B cell (primary cell): ENCODE results near the gene NLRC5. TPM values are rescaled to one million over a fixed set of nuclear protein-coding genes. Genes with fewer than 3 reads are reported as not detected.

Experiments
- ATAC-seq: fragments of 200-7000 bp; cut with Tn5 transposase; one replicate; pipeline ENCODE4 v1.10.0; 2021; ENCODE audit warnings: low read depth, mild to moderate bottlenecking, moderate number of reproducible peaks, moderate library complexity
- CTCF ChIA-PET: fragments of 350-600 bp; sonication (Branson Sonifier 250); formaldehyde crosslinking; loops from one replicate; lab custom pipeline; 2021; ENCODE audit warnings: antibody characterized with exemption, inconsistent platforms; lab: Charles Lee
- POLR2A ChIA-PET: fragments of 350-600 bp; sonication (Branson Sonifier 250); formaldehyde crosslinking; loops from one replicate; lab custom pipeline; 2021; ENCODE audit warnings: antibody characterized with exemption; lab: Charles Lee
- DNase-seq: peaks from one replicate; pipeline ENCODE4 v3.0.0; 2013
- H2AFZ ChIP-seq: 2 replicates; pipeline ENCODE4 v1.6.1; 2012; ENCODE audit warnings: mild to moderate bottlenecking, low read depth, low read length; ENCODE audit not compliant: insufficient read depth, poor library complexity, severe bottlenecking
- H3K27ac ChIP-seq, 2 donors: 1 replicate in 1 of 2; 2 replicates in 1 of 2; pipeline ENCODE4 v1.5.1; 2012 to 2013; ENCODE audit warnings: low read length in 2 of 2, mild to moderate bottlenecking in 2 of 2, moderate library complexity in 1 of 2
- H3K27me3 ChIP-seq, 4 experiments: fragments of 200-600 bp in 1 of 4; sonication (generic) in 1 of 4; replicated peaks in 1 of 4; 1 replicate in 2 of 4; 2 replicates in 2 of 4; pipeline versions ENCODE4 v1.6.1 to v1.7.0; 2013 to 2016; ENCODE audit warnings: low read length in 3 of 4, mild to moderate bottlenecking in 2 of 4, mixed read lengths in 1 of 4, moderate library complexity in 1 of 4; ENCODE audit not compliant: insufficient read depth in 4 of 4, control insufficient read depth in 3 of 4; ENCODE audit errors: control extremely low read depth in 1 of 4
- H3K36me3 ChIP-seq, 2 experiments: replicated peaks in 1 of 2; 1 replicate in 1 of 2; 2 replicates in 1 of 2; pipeline versions ENCODE4 v1.6.1 to v1.7.1; 2013; ENCODE audit warnings: low read length in 1 of 2; ENCODE audit not compliant: insufficient read depth in 2 of 2, control insufficient read depth in 1 of 2; ENCODE audit errors: control extremely low read depth in 1 of 2, extremely low read depth in 1 of 2
- H3K4me1 ChIP-seq, 2 donors: fragments of 200-600 bp in 1 of 2; sonication (generic) in 1 of 2; 1 replicate in 1 of 2; 2 replicates in 1 of 2; pipeline versions ENCODE4 v1.5.1 to v1.6.1; 2013 to 2017; ENCODE audit warnings: low read length in 2 of 2; ENCODE audit not compliant: control insufficient read depth in 2 of 2, insufficient read depth in 2 of 2
- H3K4me2 ChIP-seq: replicated peaks from 2 replicates; pipeline ENCODE3; 2012; ENCODE audit warnings: mild to moderate bottlenecking, low read depth, low read length; ENCODE audit not compliant: poor library complexity, severe bottlenecking
- H3K4me3 ChIP-seq, 5 experiments: fragments of 200-600 bp in 1 of 5; sonication (generic) in 1 of 5; 1 replicate in 3 of 5; 2 replicates in 2 of 5; pipeline versions ENCODE4 v1.5.1 to v1.7.0; 2011 to 2016; ENCODE audit warnings: low read length in 4 of 5, mild to moderate bottlenecking in 4 of 5, low read depth in 2 of 5, control low read depth in 1 of 5, moderate library complexity in 1 of 5; ENCODE audit not compliant: insufficient read depth in 1 of 5; ENCODE audit errors: control extremely low read depth in 1 of 5, extremely low read depth in 1 of 5
- H3K79me2 ChIP-seq: fragments of 200-600 bp; sonication (generic); one replicate; pipeline ENCODE4 v1.6.0; 2016; ENCODE audit warnings: low read length; ENCODE audit not compliant: control insufficient read depth, insufficient read depth
- H3K9ac ChIP-seq: fragments of 200-600 bp; sonication (generic); 2 replicates; pipeline ENCODE4 v1.6.1; 2017; ENCODE audit warnings: mild to moderate bottlenecking, low read length, moderate library complexity
- H3K9me3 ChIP-seq, 3 donors: one replicate each; pipeline versions ENCODE4 v1.6.1 to v1.7.1; 2013; ENCODE audit warnings: low read length in 2 of 3; ENCODE audit not compliant: control insufficient read depth in 2 of 3, insufficient read depth in 1 of 3; ENCODE audit errors: control extremely low read depth in 1 of 3
- H4K20me1 ChIP-seq: 2 replicates; pipeline ENCODE4 v1.6.0; 2012; ENCODE audit warnings: mild to moderate bottlenecking, low read length; ENCODE audit not compliant: insufficient read depth, control insufficient read depth, poor library complexity, severe bottlenecking
- H3K27ac Mint-ChIP-seq: one replicate; pipeline ENCODE4 v1.8.0; 2021; ENCODE audit warnings: mixed read lengths
- H3K27me3 Mint-ChIP-seq: one replicate; pipeline ENCODE4 v1.8.0; 2021; ENCODE audit warnings: mixed read lengths
- H3K4me1 Mint-ChIP-seq: one replicate; pipeline ENCODE4 v1.8.0; 2021; ENCODE audit warnings: mixed read lengths
- H3K4me3 Mint-ChIP-seq: one replicate; pipeline ENCODE4 v1.8.0; 2021; ENCODE audit warnings: mixed read lengths
- H3K9me3 Mint-ChIP-seq: one replicate; pipeline ENCODE4 v1.8.0; 2022; ENCODE audit warnings: mixed read lengths; ENCODE audit not compliant: insufficient read depth
- CTCF ChIP-seq: fragments of 200-600 bp; IDR thresholded peaks from one replicate; pipeline ENCODE4 v1.8.0; 2022; ENCODE audit warnings: antibody characterized with exemption, mild to moderate bottlenecking
- EZH2 ChIP-seq: IDR thresholded peaks from 2 replicates; pipeline ENCODE4 v1.6.1; 2012; ENCODE audit warnings: borderline replicate concordance, low read depth, mild to moderate bottlenecking, moderate library complexity, low read length; ENCODE audit not compliant: insufficient read depth, poor library complexity, severe bottlenecking
- WGBS: methylation state at CpG from one replicate; pipeline ENCODE4 v1.1.5; 2013; ENCODE audit warnings: missing lambda C conversion rate; ENCODE audit not compliant: insufficient coverage; 5-methylcytosine and 5-hydroxymethylcytosine counted together
- intact Hi-C: fragments of 100-400 bp; cut with micrococcal nuclease; formaldehyde crosslinking; loops from one replicate; pipeline ENCODE4 v1.10.0; 2022
- polyA plus RNA-seq: library from polyadenylated mRNA; depleted of rRNA; stranded (reverse); fragments of >200 nt; gene quantifications from 2 replicates; pipeline ENCODE4 v1.2.3, GENCODE V29; 2012
- total RNA-seq, 2 donors: library from RNA; stranded (reverse); fragments of 120-200 nt in 1 of 2; gene quantifications; 1 replicate in 1 of 2; 2 replicates in 1 of 2; pipeline versions ENCODE4 v1.2.3 to v1.2.4, GENCODE V29; 2013 to 2022

The NLRC5 gene
- total and polyA plus RNA-seq, 2 donors (not counting 1 experiment from before 2014, with no cell fraction given), result 349 to 510 TPM

GRCh38 chr16:56983211-56983751 lies 6.1 kb upstream of the NLRC5 start:
- Mint-ChIP-seq H3K9me3 (no peaks in the 10 kb centered on the region), H3K27me3 (no peaks in the 10 kb centered on the region), H3K27ac (peak overlapping the region; percentile 78), H3K4me3 (peak overlapping the region; percentile 48), H3K4me1 (peaks cover 80% of the 10 kb centered on the region)
- no peak for ATAC-seq
- H3K9me3 ChIP-seq, result no peaks in the 10 kb centered on the region
- H2AFZ ChIP-seq, result no peak overlapping the region
- H3K27me3 ChIP-seq, result no peaks in the 10 kb centered on the region
- POLR2A ChIA-PET, result interaction anchor here (1.4 to 1.5 kb wide), 2 partner anchors 59 to 63 kb away, joined by 3 to 4 read pairs; no protein-coding TSS in a partner anchor
- H3K79me2 ChIP-seq, result peaks cover 4% of the 10 kb centered on the region
- peak overlapping the region in 1 of 2 donors; percentile 25 for H3K27ac ChIP-seq
- no peak overlapping the region for H3K9ac ChIP-seq
- no peaks in the 10 kb centered on the region for H4K20me1 ChIP-seq
- no peak overlapping the region for H3K4me3 ChIP-seq
- 64% methylated on average over 5 of the region's 9 CpGs for WGBS
- H3K4me2 ChIP-seq, result no peak overlapping the region
- TF ChIP-seq CTCF, result no peak
- TF ChIP-seq EZH2, result no peak
- H3K36me3 ChIP-seq, result no peaks in the 10 kb centered on the region
- DNase-seq, result no peak
- intact Hi-C loops, result no loop called here
- CTCF ChIA-PET, result interaction anchor here (0.7 to 10.3 kb wide), 10 partner anchors 12 to 544 kb away, joined by 3 to 124 read pairs (median 5); no protein-coding TSS in a partner anchor
- H3K4me1 ChIP-seq, result peaks cover 59 to 94% of the 10 kb centered on the region in 2 donors

GRCh38 chr16:56984639-56985038 lies 4.7 kb upstream of the NLRC5 start:
- Histone ChIP-seq H4K20me1 (no peaks in the 10 kb centered on the region), H3K9ac (no peak overlapping the region), H3K79me2 (peaks cover 16% of the 10 kb centered on the region), H3K4me2 (no peak overlapping the region), H3K4me1 (peaks cover 62 to 90% of the 10 kb centered on the region in 2 donors), H3K27me3 (no peaks in the 10 kb centered on the region), H3K4me3 (no peak overlapping the region), H3K36me3 (no peaks in the 10 kb centered on the region), H2AFZ (peak overlapping the region; percentile 34), H3K27ac (peak overlapping the region in 1 of 2 donors; percentile 70), H3K9me3 (no peaks in the 10 kb centered on the region)
- 77% methylated on average over 6 of the region's 6 CpGs for WGBS
- TF ChIP-seq CTCF, result no peak
- no peak for TF ChIP-seq EZH2
- POLR2A ChIA-PET, result interaction anchor here (1.5 kb wide), 1 partner anchor 57 kb away, joined by 4 read pairs; no protein-coding TSS in a partner anchor
- DNase-seq (no peak), ATAC-seq (no peak)
- CTCF ChIA-PET, result interaction anchor here (0.8 to 10.3 kb wide), 8 partner anchors 13 to 118 kb away, joined by 3 to 124 read pairs (median 4); partner anchors contain the start of gene CETP
- intact Hi-C loops, result no loop called here
- no peaks in the 10 kb centered on the region for H3K27me3 Mint-ChIP-seq
- peaks cover 88% of the 10 kb centered on the region for H3K4me1 Mint-ChIP-seq
- H3K27ac Mint-ChIP-seq, result peak overlapping the region; percentile 92
- no peaks in the 10 kb centered on the region for H3K9me3 Mint-ChIP-seq
- H3K4me3 Mint-ChIP-seq, result peak overlapping the region; percentile 54
